GM19328 (cell line): ENCODE results near the gene TXLNA.

Experiments
- ATAC-seq: cut with Tn5 transposase; IDR thresholded peaks from one replicate; pipeline ENCODE4 v1.9.1; 2021; ENCODE audit warnings: mild to moderate bottlenecking, moderate library complexity; ENCODE audit not compliant: unreplicated experiment

Gene TXLNA

DNA sequence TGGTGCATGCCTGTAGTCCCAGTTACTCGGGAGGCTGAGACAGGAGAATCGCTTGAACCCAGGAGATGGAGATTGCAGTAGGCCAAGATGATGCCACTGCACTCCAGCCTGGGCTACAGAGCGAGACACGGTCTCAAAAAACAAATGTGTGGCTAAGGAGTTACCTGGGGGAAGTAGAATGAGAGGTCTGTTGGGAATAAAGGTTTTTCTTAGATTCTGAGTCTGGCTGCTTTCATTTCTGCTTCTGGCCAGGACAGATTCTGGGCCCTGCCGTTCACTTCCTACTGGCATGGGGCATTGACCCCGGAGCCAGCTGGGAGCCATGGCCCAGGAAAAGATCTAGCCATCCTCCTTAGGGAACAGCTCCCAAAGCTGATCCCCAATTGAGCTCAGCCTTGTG lies 29.0 kb downstream of the TXLNA start:
- ATAC-seq: no peak

DNA sequence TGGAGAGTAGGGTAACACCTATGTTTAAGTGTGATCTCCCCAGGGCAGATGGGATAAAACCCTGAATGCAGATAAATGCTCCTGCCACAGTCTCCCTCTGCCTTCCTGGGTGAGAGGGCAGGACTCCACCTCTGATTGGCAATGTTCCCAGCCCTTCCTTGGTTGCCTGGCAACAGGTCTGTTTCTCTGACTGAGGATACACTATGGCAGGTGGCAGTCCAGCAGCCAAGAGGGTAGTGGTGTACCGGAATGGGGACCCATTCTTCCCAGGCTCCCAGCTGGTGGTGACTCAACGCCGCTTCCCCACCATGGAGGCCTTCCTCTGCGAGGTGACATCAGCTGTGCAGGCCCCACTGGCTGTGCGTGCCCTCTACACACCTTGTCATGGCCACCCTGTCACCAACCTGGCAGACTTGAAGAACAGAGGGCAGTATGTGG lies 29.4 kb downstream of the TXLNA start, which contains the start of gene DCDC2B:
DCDC2B (plus strand) TSS at position 199 of the 438 bp plus-strand sequence; CDS start at position 204, 5 bp downstream.
- ATAC-seq: no peak

DNA sequence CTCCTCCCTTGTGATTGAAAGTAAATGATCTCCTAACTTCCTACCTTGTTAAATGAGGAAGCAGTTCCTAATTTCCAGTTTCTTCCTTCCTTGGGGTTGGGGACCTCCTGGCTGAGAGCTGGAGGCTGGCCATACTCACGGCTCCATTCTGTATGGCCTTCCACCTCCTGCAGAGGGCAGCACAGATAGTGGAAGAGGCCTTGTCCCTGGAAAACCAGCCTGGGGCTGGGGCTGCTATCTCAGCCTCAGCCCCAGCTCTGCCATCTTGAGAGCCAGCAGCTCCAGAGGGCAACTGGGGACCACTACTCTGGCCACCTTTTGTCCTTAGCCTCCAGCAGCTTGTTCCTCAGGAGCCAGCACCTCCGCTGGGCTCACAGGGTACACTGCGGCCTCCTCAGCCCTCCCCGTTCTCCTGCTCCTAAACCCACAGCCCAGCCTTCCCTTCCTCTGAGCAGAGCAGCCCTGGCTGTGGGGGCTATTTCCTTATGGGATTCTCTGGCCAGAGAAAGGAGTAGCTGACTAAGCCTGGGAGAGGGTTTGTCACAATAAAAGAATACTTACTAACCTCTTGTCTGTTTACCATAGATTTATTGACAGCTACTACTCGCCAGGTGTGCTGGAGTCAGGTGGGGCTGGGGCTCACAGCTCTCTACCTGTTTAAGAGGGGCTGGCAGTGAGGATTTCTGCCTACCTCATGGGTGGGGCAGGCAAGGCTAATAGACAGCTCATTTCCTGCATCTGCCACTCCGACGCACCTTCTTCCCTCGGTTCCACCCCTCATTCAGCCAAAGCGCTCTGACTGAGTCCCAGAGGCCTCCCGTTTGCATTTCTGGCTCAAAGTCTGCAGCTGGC lies 36.4 kb downstream of the TXLNA start:
- no peak for ATAC-seq

DNA sequence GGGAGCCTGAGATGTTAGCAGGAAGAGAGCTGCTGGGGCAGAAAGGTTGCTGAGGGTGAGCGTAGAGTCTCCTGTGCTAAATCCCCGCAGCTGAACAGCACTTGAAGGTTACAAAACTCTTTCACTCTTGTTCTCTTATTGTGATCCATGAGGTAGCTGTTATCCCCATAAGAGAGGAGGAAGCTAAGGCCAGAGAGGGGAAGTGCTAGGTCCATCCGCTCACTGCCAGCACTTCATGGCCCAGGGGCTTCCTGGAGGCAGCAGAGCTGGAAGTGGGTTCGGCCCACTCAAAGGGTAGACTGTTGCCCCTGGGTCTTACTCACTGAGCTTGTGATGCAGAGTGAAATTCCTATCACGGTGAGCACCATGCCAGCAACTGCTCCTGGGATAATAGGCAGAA lies 37.1 kb downstream of the TXLNA start:
- ATAC-seq: no peak

DNA sequence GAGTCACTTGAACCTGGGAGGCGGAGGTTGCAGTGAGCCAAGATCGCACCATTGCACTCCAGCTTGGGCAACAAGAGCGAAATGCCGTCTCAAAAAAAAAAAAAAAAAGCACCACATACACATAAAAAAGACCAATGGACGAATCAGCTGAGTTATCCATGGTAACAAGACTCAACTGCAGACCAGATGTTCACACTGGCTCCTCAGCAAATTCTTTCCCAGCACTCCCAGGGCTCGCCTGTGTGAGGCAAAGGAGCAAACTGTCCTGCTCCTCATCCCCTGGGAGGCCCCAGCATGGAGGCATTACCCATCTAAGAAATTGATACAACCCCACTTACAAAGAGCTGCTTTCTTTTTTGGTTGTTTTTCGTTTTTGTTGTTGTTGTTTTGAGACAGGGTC lies 39.5 kb downstream of the TXLNA start:
- ATAC-seq: no peak

DNA sequence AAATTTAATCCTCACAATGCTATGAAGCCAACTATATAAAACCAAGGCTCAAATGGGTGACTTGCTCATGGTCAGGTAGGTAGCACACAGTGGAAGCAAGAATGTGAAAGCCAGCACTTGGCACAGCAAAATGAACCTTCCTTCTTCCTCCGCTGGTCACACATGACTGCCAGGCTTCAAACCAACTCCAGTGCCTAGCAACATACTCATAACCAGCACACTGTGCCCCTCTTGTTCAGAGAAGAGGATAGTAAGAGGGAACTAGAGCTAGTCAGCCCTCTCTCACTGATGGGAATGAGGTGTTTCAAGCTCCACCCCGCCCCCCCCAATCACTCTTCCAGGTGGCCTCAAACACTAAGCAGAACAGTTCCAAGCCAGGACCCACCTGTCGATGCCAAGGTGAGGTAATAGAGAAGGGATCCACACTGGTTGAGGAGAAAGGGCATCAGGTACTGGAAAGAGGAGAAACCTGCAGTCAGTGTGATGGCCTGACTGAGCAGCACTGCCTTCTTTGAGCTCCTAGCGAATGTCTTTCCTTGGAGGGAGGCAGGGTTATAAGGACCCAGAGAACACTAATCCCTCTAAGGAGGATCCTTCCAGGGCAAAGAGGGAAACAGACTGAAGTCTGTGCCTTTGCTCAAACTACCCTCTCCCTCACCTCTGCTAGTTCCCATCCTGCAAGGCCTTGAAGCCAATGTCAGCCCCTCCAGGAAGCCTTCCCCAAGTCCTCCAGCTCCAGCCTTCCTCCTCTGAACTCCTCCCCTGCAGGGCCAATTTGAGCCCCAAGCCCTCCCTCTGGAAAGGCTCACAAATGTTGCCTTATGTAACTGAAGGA lies 41.5 kb downstream of the TXLNA start:
- ATAC-seq: no peak

DNA sequence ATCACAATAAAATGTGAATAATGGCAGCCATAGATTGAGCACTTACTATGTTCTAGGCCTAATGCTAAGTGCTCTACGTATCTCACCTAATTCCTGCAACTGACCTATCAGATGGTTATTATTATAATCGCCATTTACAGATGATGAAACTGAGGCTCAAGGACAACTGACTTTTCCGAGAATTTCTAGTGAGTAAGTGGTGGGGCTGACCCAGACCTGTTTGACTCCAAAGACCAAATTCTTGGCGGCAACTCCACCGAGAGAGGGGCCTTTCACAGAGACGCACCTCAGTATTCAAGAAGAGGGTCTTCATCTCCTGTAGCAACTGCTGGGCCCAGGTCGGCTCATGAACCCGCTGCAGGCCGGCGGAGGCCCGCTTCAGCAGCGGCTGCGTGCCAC lies 42.1 kb downstream of the TXLNA start:
- ATAC-seq: no peak

DNA sequence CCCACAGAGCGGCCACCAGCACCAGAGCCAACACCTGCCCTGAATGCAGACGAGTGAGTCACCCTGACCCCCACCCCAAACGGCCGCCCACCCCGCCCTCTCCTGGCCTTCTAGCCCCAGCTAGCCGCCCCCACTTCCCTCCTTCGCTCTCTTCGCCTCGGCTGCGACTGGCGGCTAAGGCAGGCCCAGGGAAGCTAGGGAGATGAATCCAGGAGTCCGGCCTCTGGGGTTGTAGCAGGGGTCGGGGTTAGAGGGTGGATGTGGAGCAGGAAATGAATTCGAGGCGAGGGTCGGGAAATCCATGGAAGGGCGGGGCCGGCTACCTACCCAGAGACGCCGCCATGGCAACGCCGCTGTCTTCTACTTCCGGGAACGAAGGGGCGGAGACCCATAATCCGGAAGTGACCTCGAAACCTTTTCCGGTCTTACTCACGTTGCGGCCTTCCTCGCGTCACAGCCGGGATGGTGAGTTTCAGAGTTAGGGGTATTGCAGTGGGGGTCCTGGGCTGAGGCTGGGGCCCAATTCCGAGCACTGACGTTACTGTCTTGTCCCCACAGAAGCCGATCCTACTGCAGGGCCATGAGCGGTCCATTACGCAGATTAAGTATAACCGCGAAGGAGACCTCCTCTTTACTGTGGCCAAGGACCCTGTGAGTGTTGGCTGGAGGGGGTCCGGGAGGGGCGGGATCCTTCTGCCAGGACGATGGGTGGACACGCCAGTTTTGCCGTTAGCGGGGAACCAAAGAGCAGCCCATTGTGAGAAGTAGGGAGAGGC lies 42.7 kb downstream of the TXLNA start, which contains the start of the genes EIF3I and TMEM234:
EIF3I (plus strand) TSS at position 428 of the 776 bp plus-strand sequence; CDS start at position 463, 35 bp downstream.
TMEM234 (minus strand) TSS at position 374 of the 776 bp plus-strand sequence; CDS start at position 343, 31 bp downstream.
- ATAC-seq: peak; percentile 96

DNA sequence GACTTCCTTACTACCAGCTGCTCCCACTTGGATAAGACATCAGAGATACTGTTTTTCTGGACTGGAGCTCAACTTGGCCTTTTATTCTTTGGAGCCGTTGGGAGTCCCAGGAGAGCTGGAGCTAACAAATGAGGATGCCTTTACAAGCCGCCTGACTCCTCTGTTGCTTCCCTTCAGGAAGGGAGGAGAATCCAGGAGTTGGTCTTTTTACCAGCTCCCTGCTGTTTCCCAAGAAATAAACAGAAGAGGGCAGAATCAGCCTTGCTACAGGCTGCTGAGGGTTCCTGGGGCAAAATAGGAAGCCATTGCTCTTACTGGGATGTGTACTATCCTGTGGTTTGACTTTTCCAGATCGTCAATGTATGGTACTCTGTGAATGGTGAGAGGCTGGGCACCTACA lies 44.2 kb downstream of the TXLNA start:
- ATAC-seq: no peak

DNA sequence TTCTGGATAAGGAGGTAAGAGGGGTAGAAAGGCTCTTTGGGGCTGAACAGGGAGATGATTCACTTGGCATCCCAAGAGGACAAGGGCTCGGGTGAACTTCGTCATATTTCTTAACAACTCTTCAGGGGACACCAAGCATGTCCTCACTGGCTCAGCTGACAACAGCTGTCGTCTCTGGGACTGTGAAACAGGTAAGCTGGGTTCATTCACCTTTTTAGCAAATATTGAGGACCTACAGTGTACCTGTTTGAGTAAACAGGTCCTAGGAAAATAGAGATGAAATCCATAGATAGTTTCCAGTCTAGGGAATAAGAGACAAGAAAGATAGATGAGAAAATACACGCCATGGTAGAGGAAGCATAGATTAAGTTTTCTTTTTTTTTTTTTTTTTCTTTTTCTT lies 44.8 kb downstream of the TXLNA start:
- no peak for ATAC-seq

DNA sequence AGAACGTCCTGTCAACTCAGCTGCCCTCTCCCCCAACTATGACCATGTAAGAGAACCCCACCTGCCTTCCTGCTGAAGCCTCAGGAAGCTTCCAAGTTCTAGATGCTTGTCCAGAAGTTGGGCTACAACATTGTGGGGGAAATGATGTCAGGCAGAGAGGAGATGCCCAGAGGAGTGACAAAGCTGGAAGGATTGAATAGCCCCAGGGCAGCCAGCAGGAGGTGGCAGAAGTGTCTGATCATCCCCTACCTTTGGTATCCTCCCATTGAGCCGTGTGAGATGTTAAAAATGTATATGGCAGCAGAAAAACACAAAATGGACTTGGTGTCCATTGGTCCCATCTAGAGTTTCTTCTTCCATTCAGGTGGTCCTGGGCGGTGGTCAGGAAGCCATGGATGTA lies 49.3 kb downstream of the TXLNA start:
- no peak for ATAC-seq

DNA sequence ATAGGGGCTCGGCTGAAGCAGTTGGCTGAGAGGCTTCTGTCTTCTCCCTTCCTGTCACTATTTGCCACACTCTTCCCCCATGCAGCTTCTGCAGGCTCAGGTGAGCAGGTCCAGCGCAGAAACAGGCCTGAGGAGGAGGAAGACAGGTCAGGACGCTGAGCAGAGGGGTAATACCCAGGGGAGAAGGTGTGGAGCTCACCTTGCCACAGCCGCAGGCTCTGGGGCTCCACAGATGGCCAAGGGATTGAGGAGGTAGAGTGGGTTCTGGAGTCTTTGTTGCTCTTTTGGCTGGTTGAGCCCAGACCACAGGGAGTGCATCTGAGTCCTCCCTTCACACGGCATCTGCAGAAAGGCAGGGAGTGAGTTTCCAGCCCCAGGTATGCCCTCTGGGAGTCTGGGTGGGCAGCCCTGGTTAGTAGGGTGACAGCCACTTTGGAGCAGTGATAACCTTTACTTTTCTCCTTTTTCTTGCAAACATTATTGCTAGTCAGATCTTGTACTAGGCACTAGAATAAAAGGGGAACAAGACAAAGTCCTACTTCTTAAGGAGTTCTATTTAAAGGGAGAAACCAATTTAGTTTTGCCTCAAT lies 52.5 kb downstream of the TXLNA start:
- no peak for ATAC-seq

DNA sequence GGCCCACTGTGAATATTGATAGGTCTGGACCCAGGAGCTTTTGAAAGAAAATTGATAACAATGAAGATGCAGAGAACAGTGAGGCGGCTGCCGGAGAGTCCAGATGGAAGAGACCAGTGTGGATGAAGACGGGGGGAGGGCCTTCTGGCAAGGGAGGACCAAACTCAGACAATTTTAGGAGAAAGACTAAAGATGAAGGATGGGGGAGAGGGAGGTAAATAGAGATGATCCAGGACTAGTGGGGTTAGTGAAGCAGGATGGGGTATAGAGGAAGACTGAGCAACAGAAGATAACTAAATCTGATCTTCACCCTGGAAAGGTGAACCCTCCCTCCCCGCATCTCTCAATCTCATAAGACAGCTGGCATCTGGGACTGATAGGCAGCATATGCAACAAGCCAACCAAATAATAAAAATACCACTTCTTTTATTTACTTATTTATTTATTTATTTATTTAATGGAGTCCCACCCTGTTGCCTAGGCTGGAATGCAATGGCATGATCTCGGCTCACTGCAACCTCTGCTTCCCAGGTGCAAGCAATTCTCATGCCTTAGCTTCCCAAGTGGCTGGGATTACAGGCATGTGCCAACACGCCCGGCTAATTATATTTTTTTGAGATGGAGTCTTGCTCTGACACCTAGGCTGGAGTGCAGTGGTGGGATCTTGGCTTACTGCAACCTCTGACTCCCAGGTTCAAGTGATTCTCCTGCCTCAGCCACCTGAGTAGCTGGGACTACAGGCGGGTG lies 53.3 kb downstream of the TXLNA start:
- ATAC-seq: no peak

DNA sequence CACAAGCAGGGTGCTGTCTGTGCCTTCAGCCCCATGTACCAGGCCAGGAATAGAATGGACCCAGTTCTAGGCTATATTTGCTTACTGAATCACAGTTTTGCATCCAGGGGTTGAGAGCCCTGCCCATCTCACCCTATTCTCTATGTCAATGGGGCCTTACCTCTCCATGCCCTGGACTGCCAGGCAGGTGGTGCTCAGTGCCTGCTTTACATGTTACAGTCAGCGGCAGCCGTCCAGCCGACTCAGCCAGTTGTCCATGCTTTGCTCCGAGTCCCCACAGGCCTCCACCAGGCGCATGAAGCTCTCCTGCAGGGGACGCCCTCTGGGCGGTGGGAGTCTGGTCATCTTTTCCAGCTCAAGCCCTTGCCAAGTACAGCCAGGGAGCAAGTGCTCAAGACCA lies 55.3 kb downstream of the TXLNA start:
- ATAC-seq: no peak

DNA sequence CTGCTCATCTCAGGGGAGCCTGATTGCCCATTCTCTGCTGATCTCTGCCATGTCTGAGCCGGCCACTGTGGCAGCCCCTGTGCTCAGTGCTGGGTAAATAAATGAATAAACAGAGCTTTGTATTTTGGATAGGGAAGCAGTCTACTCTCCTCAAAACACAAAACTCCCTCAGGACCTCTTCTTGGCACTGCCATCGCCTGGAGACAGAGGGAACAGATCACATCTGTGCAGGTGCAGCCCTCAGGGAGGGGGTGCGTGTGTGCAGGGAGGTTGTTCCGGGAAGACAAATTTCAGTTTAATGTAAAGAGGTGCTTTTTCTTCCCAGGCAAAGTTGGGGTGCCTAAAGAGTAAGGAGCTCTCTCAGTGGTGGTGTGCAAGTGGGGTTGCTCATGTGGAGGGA lies 59.9 kb downstream of the TXLNA start:
- ATAC-seq: no peak

DNA sequence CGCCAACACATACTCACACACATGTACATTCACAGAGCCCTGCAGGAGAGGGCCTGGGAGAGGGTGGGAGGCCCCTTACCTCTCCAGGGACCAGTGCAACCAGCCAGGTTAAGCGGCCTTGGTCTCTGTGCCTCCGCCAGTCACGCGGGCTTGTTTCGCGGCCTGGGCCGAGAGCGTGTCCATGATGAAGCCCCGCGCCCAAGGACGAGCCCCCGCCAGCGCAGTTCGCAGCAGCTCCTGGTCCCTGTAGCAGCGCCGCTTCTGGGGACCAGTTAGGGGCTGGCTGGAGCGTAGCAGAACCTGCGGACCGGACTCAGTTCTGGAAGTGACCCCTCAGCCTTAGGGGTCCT lies 60.3 kb downstream of the TXLNA start:
- ATAC-seq: no peak

DNA sequence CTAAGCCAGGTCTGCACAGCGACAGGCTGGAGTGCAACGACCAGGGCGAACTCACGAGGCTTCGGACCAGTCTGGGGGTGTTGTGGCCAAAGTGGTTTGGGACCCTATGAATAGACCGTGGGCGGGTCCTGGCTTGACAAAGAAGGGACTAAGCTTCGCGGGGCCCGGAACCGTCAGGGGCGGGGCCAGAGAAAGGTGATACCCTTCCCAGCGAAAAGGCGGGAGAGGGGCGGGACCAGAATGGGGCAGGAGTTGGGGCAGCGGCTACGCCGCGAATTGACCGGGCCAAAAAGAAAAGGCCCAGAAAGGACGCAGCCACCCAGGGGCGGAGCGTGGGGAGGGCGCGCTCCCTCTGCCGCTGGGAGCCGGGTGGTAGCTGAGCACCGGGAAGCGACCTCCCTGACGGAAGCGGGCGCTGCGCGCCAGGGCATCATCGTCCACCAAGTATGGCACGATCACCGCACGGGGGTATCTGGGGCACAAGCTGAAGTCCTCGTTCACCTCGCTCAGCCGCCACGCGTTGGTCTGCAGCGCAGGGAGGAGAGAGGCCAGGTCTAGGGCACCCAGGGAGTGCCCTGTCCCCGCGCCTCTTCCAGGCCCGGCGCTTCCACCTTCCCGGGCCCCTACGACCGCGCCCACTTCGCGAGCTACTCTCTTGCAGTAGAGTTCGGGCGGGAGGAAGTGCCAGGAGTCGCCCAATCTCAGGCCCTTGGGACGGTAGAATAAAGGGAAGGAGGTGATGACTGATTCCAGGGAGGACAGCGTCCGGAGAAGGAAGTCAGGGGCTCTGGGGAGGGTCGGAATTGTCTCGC lies 60.9 kb downstream of the TXLNA start:
- no peak for ATAC-seq

DNA sequence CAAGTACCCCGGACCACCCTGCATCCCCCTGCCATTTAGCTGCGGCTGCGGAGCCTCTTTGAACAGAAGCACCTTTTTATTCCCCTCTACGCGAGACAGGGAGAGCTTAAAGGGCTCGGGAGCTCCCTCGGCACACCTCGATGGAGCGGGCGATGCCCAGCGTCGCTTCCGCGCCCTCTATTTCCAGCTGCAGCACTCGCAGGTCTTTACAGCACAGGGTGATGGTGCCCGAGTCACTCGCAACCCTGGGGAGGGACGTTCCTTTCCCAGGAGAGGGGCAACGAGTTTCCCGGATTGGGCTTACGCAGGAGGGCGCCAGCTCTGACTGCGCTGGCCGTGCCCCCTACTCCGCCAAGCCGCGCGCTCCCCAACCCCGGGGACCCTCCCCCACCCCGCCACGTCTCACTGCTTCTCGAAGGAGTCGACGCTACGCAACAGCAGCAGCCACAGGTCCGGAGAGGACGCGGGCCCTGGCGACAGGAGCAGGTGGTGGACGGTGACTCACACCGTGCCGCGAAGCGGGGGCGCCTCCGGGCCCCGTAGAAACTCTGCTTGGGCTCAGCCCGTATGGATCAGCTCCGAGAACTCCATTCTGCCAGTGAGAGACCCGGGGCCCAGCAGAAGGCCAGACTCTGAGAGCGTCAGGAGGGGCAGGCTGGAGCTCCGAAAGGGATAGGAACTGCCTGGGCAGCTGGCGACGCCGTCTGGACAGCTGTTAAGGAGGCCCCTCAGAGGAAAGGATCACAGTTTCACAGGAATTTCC lies 61.7 kb downstream of the TXLNA start:
- no peak for ATAC-seq
